ENCODE measurements around the gene IL34. TPM values are rescaled to one million over a fixed set of nuclear protein-coding genes. Genes with fewer than 3 reads are reported as not detected.

Gene IL34
- polyA plus RNA-seq, 4 donors: 1.5 to 25.2 (median 6.5) TPM; not detected in 1

DNA sequence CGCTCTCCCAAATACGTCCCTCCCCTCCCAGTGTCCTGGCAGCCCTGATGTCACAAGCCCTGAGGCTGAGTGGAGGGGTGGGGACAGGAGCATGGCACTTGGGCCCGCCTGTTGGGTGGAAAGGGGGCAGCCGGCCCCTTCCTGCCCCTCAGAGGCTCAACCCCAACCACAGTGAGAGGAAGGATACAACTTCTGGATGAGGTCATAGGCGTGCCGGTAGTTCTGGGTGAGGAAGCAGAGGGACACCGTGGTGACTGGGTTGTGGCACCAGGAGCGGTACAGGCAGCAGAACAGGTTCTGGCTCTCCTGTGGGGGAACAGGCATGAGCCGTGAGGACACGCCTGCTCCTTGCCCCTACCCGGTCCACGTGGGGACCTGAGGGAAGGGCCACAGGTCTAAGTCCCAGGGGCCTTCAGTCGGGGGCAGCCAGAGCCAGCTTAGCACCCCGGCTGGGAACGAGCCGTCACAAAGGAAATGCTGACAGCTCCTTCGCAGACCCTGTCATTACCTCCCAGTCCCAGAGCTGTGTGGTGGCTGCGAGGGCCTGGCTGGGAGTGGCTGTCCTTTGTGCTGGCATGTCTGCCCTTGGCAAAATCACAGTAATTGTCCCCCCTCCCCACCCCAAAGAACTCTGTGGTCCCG lies 50.7 kb downstream of the IL34 start:
- H3K4me1 ChIP-seq (ENCODE audit: control insufficient read depth in 3 of 3, insufficient read depth in 2 of 3, low read depth in 1 of 3, low read length in 2 of 3): peaks cover 0 to 55% (median 5%) of the 10 kb centered on the region in 3 donors
- WGBS, 3 donors: 29 to 52% (median 41%) methylated on average over 18 to 19 of the region's 19 CpGs
- peak overlapping the region in 2 of 3 donors; percentile 4 to 26 for H3K27ac ChIP-seq (ENCODE audit: low read depth in 1 of 3, low read length in 2 of 3)

DNA sequence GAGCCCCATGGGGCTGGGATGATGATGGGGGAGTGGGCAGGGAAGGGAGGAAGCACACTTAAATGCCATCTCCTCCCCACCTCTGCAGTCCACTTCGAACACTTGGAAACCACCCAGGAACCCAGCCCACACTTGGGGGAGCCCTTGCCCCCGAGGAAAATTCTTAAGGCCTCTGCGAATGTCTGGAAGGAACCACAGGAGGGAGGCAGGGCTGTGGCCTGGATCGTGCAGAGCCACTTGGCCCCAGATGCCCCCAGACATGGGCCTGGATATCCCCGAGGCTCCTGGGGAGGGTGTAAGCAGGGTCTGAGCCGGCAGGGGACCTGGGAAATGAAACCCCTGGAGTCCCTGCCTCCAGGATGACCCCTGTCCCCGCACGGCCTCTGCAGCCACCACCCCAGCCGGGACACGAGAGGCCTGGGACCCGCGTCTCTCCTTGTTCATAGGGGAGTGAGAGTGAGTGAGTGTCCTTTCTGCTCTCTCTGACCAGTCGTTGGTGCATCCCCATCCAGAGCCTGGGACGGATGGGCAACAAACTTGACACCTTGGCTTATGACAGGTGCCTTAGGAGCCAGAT lies 51.3 kb downstream of the IL34 start:
- Histone ChIP-seq H3K9me3 (ENCODE audit: control insufficient read depth in 2 of 2, insufficient read depth in 1 of 2, low read depth in 1 of 2, low read length in 1 of 2) (no peaks in the 10 kb centered on the region), H3K27me3 (ENCODE audit: control insufficient read depth in 3 of 3, insufficient read depth in 3 of 3, low read length in 3 of 3) (no peaks in the 10 kb centered on the region), H3K4me1 (ENCODE audit: control insufficient read depth in 3 of 3, insufficient read depth in 2 of 3, low read depth in 1 of 3, low read length in 2 of 3) (peaks cover 0 to 48% (median 5%) of the 10 kb centered on the region in 3 donors), H3K4me3 (ENCODE audit: low read depth in 1 of 3, low read length in 3 of 3) (no peak overlapping the region), H3K27ac (ENCODE audit: low read depth in 1 of 3, low read length in 2 of 3) (peak overlapping the region in 2 of 3 donors; percentile 4 to 26), H3K36me3 (ENCODE audit: control insufficient read depth in 3 of 3, insufficient read depth in 2 of 3, low read depth in 1 of 3, low read length in 3 of 3) (peaks cover 0 to 81% (median 2%) of the 10 kb centered on the region in 3 donors)
- DNase-seq: peak in 1 of 2 donors; percentile 38
- WGBS, 3 donors: 65 to 67% (median 65%) methylated on average over 14 of the region's 14 CpGs
- FAIRE-seq: no peak

More for the DNA sequence above, 50.7 kb downstream of the IL34 start:
- Histone ChIP-seq H3K36me3 (ENCODE audit: control insufficient read depth in 3 of 3, insufficient read depth in 2 of 3, low read depth in 1 of 3, low read length in 3 of 3) (peaks cover 0 to 80% (median 2%) of the 10 kb centered on the region in 3 donors), H3K27me3 (ENCODE audit: control insufficient read depth in 3 of 3, insufficient read depth in 3 of 3, low read length in 3 of 3) (no peaks in the 10 kb centered on the region), H3K9me3 (ENCODE audit: control insufficient read depth in 2 of 2, insufficient read depth in 1 of 2, low read depth in 1 of 2, low read length in 1 of 2) (no peaks in the 10 kb centered on the region), H3K4me3 (ENCODE audit: low read depth in 1 of 3, low read length in 3 of 3) (no peak overlapping the region)
- peak; percentile 56 to 87 for DNase-seq
- no peak for FAIRE-seq

DNA sequence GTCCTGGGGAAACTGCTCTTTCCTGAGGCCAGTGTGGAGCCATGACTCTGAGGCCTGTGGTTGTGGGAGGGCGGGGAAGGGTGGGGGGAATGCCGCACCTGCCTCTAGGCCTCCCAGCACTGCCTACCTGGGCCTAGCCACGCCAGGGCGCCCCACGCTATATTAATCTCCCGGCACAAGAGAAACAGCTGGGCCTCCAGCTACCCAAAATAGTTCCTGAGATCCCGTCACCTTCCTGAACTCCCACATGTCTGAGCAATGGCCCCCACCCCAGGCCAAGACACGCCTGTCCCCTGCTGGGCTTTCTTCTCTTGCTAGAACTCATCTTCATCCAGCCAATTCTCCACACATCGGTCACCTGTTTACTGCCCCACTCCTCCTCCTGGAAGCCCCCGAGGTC lies 52.5 kb downstream of the IL34 start:
- WGBS, 3 donors: 85 to 91% (median 89%) methylated on average over 10 of the region's 10 CpGs
- no peak overlapping the region for H3K27ac ChIP-seq (ENCODE audit: low read depth in 1 of 3, low read length in 2 of 3)
- H3K36me3 ChIP-seq (ENCODE audit: control insufficient read depth in 3 of 3, insufficient read depth in 2 of 3, low read depth in 1 of 3, low read length in 3 of 3): peaks cover 0 to 82% (median 0%) of the 10 kb centered on the region in 3 donors
- no peaks in the 10 kb centered on the region for H3K27me3 ChIP-seq (ENCODE audit: control insufficient read depth in 3 of 3, insufficient read depth in 3 of 3, low read length in 3 of 3)
- H3K4me1 ChIP-seq (ENCODE audit: control insufficient read depth in 3 of 3, insufficient read depth in 2 of 3, low read depth in 1 of 3, low read length in 2 of 3): peaks cover 0 to 46% (median 5%) of the 10 kb centered on the region in 3 donors
- DNase-seq: no peak
- no peak overlapping the region for H3K4me3 ChIP-seq (ENCODE audit: low read depth in 1 of 3, low read length in 3 of 3)
- no peaks in the 10 kb centered on the region for H3K9me3 ChIP-seq (ENCODE audit: control insufficient read depth in 2 of 2, insufficient read depth in 1 of 2, low read depth in 1 of 2, low read length in 1 of 2)
- no peak for FAIRE-seq

DNA sequence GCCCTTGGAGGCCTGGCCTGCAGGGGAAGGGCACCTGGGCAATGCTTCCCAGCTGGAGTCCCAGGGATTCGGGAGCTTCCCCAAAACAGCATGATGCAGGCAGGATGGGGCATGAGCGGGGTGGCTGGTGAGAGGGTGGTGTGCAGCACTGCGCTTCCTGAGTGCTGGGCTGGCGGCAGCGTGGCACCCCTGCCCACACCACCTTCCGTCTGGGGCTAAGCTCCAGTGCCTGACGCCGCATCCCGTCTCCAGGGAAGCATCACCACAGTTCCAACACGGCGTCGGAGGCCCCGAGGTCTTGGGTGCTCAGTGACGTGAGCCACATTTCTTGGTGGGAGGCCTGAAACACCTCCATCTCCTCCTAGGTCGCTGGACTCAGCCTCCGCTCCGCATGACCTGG lies 53.3 kb downstream of the IL34 start:
- 89 to 95% (median 94%) methylated on average over 17 of the region's 17 CpGs for WGBS, 3 donors
- H3K27ac ChIP-seq (ENCODE audit: low read depth in 1 of 3, low read length in 2 of 3): no peak overlapping the region
- H3K4me1 ChIP-seq (ENCODE audit: control insufficient read depth in 3 of 3, insufficient read depth in 2 of 3, low read depth in 1 of 3, low read length in 2 of 3): peaks cover 0 to 49% (median 5%) of the 10 kb centered on the region in 3 donors
- no peaks in the 10 kb centered on the region for H3K27me3 ChIP-seq (ENCODE audit: control insufficient read depth in 3 of 3, insufficient read depth in 3 of 3, low read length in 3 of 3)
- H3K4me3 ChIP-seq (ENCODE audit: low read depth in 1 of 3, low read length in 3 of 3): no peak overlapping the region
- H3K36me3 ChIP-seq (ENCODE audit: control insufficient read depth in 3 of 3, insufficient read depth in 2 of 3, low read depth in 1 of 3, low read length in 3 of 3): peaks cover 0 to 78% (median 0%) of the 10 kb centered on the region in 3 donors
- FAIRE-seq: no peak
- no peak for DNase-seq
- H3K9me3 ChIP-seq (ENCODE audit: control insufficient read depth in 2 of 2, insufficient read depth in 1 of 2, low read depth in 1 of 2, low read length in 1 of 2): no peaks in the 10 kb centered on the region

DNA sequence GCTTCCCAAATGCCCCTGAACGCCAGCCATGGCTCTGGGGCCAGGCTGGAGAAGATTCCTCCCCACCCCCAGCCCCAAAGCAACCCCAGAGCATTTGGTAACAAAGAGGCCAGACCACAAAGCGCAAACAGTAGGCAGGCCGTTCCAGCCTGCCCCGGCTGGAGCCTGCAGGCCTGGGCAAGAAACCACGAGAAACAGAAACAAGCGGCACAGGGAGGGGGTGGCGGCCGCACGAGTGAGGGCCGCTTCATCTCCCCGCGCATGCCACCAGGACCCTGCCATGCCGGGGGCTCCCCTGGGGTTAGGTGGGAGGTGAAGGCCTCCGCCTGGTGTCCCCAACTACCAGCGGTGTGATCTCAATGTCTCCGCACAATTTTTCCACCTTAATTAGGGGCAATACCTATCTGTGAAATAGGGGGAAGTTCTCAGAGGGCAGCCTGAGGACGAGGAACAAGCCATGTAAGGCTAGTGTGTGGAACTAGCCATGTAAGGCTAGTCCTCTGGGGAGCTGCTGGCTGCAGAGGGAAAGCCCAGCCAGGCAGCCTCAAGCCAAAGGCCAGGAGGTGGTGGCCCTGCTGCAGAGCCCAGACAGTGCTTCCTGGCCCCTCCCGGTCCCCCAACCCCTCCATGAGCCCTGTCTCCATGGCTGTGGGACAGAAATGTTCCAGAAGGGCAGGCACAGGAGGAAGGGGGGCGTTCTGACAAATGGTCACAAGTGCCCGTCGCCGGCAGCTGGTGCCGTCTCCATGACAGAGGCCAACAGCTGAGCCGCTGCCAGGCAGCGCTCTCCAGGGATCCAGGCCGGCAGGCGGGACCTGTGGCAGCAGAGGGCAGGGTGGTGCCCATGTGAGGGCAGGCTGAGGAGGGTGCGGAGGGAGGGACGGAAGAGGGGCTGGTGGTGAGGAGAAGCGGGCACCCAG lies 54.0 kb downstream of the IL34 start:
- Histone ChIP-seq H3K36me3 (ENCODE audit: control insufficient read depth in 3 of 3, insufficient read depth in 2 of 3, low read depth in 1 of 3, low read length in 3 of 3) (peaks cover 0 to 76% (median 0%) of the 10 kb centered on the region in 3 donors), H3K9me3 (ENCODE audit: control insufficient read depth in 2 of 2, insufficient read depth in 1 of 2, low read depth in 1 of 2, low read length in 1 of 2) (no peaks in the 10 kb centered on the region), H3K27ac (ENCODE audit: low read depth in 1 of 3, low read length in 2 of 3) (peak overlapping the region in 1 of 3 donors; percentile 43), H3K27me3 (ENCODE audit: control insufficient read depth in 3 of 3, insufficient read depth in 3 of 3, low read length in 3 of 3) (no peaks in the 10 kb centered on the region), H3K4me1 (ENCODE audit: control insufficient read depth in 3 of 3, insufficient read depth in 2 of 3, low read depth in 1 of 3, low read length in 2 of 3) (peaks cover 0 to 53% (median 7%) of the 10 kb centered on the region in 3 donors), H3K4me3 (ENCODE audit: low read depth in 1 of 3, low read length in 3 of 3) (no peak overlapping the region)
- no peak for FAIRE-seq
- 79 to 88% (median 85%) methylated on average over 29 to 30 of the region's 30 CpGs for WGBS, 3 donors
- no peak for DNase-seq

DNA sequence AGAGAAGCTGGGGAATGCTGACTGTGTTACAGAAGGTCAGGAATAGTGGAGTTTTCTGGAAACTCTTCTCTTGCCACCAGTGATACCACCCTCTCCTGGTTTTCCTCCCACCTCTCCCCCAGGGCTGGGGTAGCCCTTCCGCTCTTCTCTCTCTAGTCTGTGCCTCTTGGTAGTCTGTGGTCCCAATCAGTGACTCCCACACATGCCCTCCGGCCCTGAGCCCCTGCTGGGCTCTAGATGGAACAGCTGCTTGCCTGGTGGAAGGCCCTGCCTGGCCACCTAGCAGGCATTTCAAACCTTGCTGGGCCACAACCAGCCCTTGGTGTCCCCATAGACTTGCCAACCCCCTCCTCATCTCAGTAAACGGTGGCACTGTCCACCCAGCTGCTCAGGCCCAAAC lies 54.7 kb downstream of the IL34 start:
- Histone ChIP-seq H3K36me3 (ENCODE audit: control insufficient read depth in 3 of 3, insufficient read depth in 2 of 3, low read depth in 1 of 3, low read length in 3 of 3) (peaks cover 0 to 79% (median 0%) of the 10 kb centered on the region in 3 donors), H3K27ac (ENCODE audit: low read depth in 1 of 3, low read length in 2 of 3) (peak overlapping the region in 1 of 3 donors; percentile 43), H3K4me3 (ENCODE audit: low read depth in 1 of 3, low read length in 3 of 3) (no peak overlapping the region), H3K27me3 (ENCODE audit: control insufficient read depth in 3 of 3, insufficient read depth in 3 of 3, low read length in 3 of 3) (no peaks in the 10 kb centered on the region), H3K9me3 (ENCODE audit: control insufficient read depth in 2 of 2, insufficient read depth in 1 of 2, low read depth in 1 of 2, low read length in 1 of 2) (no peaks in the 10 kb centered on the region), H3K4me1 (ENCODE audit: control insufficient read depth in 3 of 3, insufficient read depth in 2 of 3, low read depth in 1 of 3, low read length in 2 of 3) (peaks cover 0 to 52% (median 7%) of the 10 kb centered on the region in 3 donors)
- DNase-seq: no peak
- 76 to 89% (median 79%) methylated on average over 3 of the region's 3 CpGs for WGBS, 3 donors
- FAIRE-seq: no peak

DNA sequence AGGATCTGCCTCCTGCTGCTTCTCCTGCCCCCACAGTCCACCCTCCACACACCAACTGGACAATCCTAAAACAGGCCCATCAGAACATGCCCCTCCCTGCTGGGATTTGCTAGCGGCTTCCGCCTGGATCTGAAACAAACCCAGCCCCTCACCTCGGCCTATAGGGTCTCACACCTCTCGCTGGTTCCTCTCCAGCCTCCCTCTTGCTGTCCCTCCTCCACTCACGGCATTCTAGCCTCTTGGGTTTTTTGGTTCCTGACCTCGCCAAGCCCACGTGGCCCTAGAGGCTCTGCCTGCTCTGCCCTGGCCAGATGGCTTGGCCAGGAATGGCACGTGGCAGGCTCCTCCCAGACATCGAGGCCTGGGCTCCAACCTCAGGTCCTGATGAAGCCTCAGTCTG lies 55.2 kb downstream of the IL34 start:
- Histone ChIP-seq H3K27me3 (ENCODE audit: control insufficient read depth in 3 of 3, insufficient read depth in 3 of 3, low read length in 3 of 3) (no peaks in the 10 kb centered on the region), H3K4me3 (ENCODE audit: low read depth in 1 of 3, low read length in 3 of 3) (no peak overlapping the region), H3K36me3 (ENCODE audit: control insufficient read depth in 3 of 3, insufficient read depth in 2 of 3, low read depth in 1 of 3, low read length in 3 of 3) (peaks cover 0 to 80% (median 0%) of the 10 kb centered on the region in 3 donors), H3K4me1 (ENCODE audit: control insufficient read depth in 3 of 3, insufficient read depth in 2 of 3, low read depth in 1 of 3, low read length in 2 of 3) (peaks cover 0 to 48% (median 5%) of the 10 kb centered on the region in 3 donors), H3K27ac (ENCODE audit: low read depth in 1 of 3, low read length in 2 of 3) (peak overlapping the region in 1 of 3 donors; percentile 15), H3K9me3 (ENCODE audit: control insufficient read depth in 2 of 2, insufficient read depth in 1 of 2, low read depth in 1 of 2, low read length in 1 of 2) (no peaks in the 10 kb centered on the region)
- 78 to 93% (median 89%) methylated on average over 9 of the region's 9 CpGs for WGBS, 3 donors
- FAIRE-seq (no peak), DNase-seq (no peak)

DNA sequence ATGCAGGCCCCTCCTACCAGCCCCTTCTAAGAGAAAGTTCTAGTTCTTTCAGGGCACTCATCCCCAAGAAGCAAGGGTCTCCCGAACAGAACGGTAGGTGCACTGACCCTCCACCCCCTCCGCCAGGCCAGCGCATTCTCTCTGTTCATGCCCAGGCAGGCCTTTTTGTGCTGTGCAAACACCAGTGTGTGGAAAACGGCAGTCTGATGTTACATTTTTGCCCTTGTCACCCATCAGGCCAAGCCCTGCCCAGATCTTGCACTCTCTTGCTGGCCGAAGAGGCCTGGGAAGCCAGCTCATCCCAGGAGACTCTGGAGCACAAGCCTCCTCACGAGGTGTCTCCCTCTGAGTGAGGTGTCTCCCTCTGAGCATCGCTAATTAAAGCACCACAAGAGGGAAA lies 55.6 kb downstream of the IL34 start:
- peaks cover 0 to 48% (median 2%) of the 10 kb centered on the region in 3 donors for H3K4me1 ChIP-seq (ENCODE audit: control insufficient read depth in 3 of 3, insufficient read depth in 2 of 3, low read depth in 1 of 3, low read length in 2 of 3)
- peaks cover 0 to 77% (median 0%) of the 10 kb centered on the region in 3 donors for H3K36me3 ChIP-seq (ENCODE audit: control insufficient read depth in 3 of 3, insufficient read depth in 2 of 3, low read depth in 1 of 3, low read length in 3 of 3)
- FAIRE-seq: no peak
- WGBS, 3 donors: 89 to 91% (median 91%) methylated on average over 8 of the region's 8 CpGs
- H3K27me3 ChIP-seq (ENCODE audit: control insufficient read depth in 3 of 3, insufficient read depth in 3 of 3, low read length in 3 of 3): no peaks in the 10 kb centered on the region
- no peak for DNase-seq
- H3K4me3 ChIP-seq (ENCODE audit: low read depth in 1 of 3, low read length in 3 of 3): no peak overlapping the region
- peak overlapping the region in 1 of 3 donors; percentile 35 for H3K27ac ChIP-seq (ENCODE audit: low read depth in 1 of 3, low read length in 2 of 3)
- H3K9me3 ChIP-seq (ENCODE audit: control insufficient read depth in 2 of 2, insufficient read depth in 1 of 2, low read depth in 1 of 2, low read length in 1 of 2): no peaks in the 10 kb centered on the region
